Liver (tissue), 9 donors: ENCODE results near the gene UGT3A1. TPM values are rescaled to one million over a fixed set of nuclear protein-coding genes. Genes with fewer than 3 reads are reported as not detected.

Experiments
- DNase-seq: peaks from one replicate; pipeline ENCODE4 v3.0.0-alpha.2; 2017; ENCODE audit warnings: low spot score
- H3K27ac ChIP-seq, 2 donors: one replicate each; pipeline ENCODE4 v1.7.0; 2013; ENCODE audit warnings: inconsistent platforms in 2 of 2, low read length in 2 of 2, control low read depth in 1 of 2, low read depth in 1 of 2, mild to moderate bottlenecking in 1 of 2
- H3K27me3 ChIP-seq, 4 donors: one replicate each; pipeline versions ENCODE4 v1.6.1 to v1.7.0; 2013; ENCODE audit warnings: low read length in 3 of 4, inconsistent platforms in 1 of 4, mild to moderate bottlenecking in 1 of 4, moderate library complexity in 1 of 4; ENCODE audit not compliant: control insufficient read depth in 4 of 4, insufficient read depth in 4 of 4
- H3K36me3 ChIP-seq, 4 donors: one replicate each; pipeline versions ENCODE4 v1.6.1 to v1.7.0; 2013; ENCODE audit warnings: low read length in 3 of 4, mild to moderate bottlenecking in 3 of 4, low read depth in 1 of 4, moderate library complexity in 1 of 4; ENCODE audit not compliant: control insufficient read depth in 4 of 4, insufficient read depth in 3 of 4
- H3K4me1 ChIP-seq, 4 donors: one replicate each; pipeline versions ENCODE4 v1.6.1 to v1.7.0; 2013; ENCODE audit warnings: low read length in 3 of 4, mild to moderate bottlenecking in 3 of 4, moderate library complexity in 1 of 4; ENCODE audit not compliant: control insufficient read depth in 4 of 4, insufficient read depth in 4 of 4
- H3K4me3 ChIP-seq, 3 donors: one replicate each; pipeline versions ENCODE4 v1.6.1 to v1.7.0; 2013; ENCODE audit warnings: low read length in 3 of 3, control low read depth in 1 of 3, low read depth in 1 of 3, mild to moderate bottlenecking in 1 of 3
- H3K9ac ChIP-seq, 2 donors: one replicate each; pipeline ENCODE4 v1.7.0; 2013; ENCODE audit warnings: low read length in 2 of 2, mild to moderate bottlenecking in 2 of 2, moderate library complexity in 2 of 2, control low read depth in 1 of 2, low read depth in 1 of 2
- H3K9me3 ChIP-seq, 4 donors: one replicate each; pipeline versions ENCODE4 v1.6.1 to v1.7.0; 2013; ENCODE audit warnings: low read length in 3 of 4; ENCODE audit not compliant: control insufficient read depth in 4 of 4
- CTCF ChIP-seq: fragments of 150-350 bp; IDR thresholded peaks from 2 replicates; pipeline ENCODE4 v1.5.1; 2017; ENCODE audit warnings: improper control_type of control experiment, low read depth, low read length; ENCODE audit not compliant: missing input control
- EGR1 ChIP-seq, 2 donors: IDR thresholded peaks; 2 replicates each; pipeline ENCODE4 v1.6.1; 2016 to 2018; ENCODE audit warnings: antibody characterized with exemption in 2 of 2, low read depth in 2 of 2
- FOXA2 ChIP-seq: IDR thresholded peaks from 2 replicates; pipeline ENCODE4 v1.6.1; 2016; ENCODE audit warnings: antibody characterized with exemption
- HNF4G ChIP-seq: IDR thresholded peaks from 2 replicates; pipeline ENCODE4 v1.6.1; 2016; ENCODE audit warnings: antibody characterized with exemption
- NR2F2 ChIP-seq: IDR thresholded peaks from 2 replicates; pipeline ENCODE4 v1.6.1; 2016; ENCODE audit warnings: antibody characterized with exemption
- RAD21 ChIP-seq, 2 donors: IDR thresholded peaks; 2 replicates each; pipeline ENCODE4 v1.6.1; 2016; ENCODE audit warnings: antibody characterized with exemption in 2 of 2, mild to moderate bottlenecking in 2 of 2
- REST ChIP-seq: IDR thresholded peaks from 2 replicates; pipeline ENCODE4 v1.6.1; 2016; ENCODE audit warnings: antibody characterized with exemption, mild to moderate bottlenecking
- SP1 ChIP-seq: IDR thresholded peaks from 2 replicates; pipeline ENCODE4 v1.6.1; 2018; ENCODE audit warnings: antibody characterized with exemption, mild to moderate bottlenecking
- TAF1 ChIP-seq: conservative IDR thresholded peaks from 2 replicates; pipeline ENCODE4 v1.6.1; 2016; ENCODE audit warnings: antibody characterized with exemption, mild to moderate bottlenecking
- YY1 ChIP-seq: IDR thresholded peaks from 2 replicates; pipeline ENCODE4 v1.6.1; 2016; ENCODE audit warnings: antibody characterized with exemption, mild to moderate bottlenecking
- ZBTB33 ChIP-seq: IDR thresholded peaks from 2 replicates; pipeline ENCODE4 v1.6.1; 2016; ENCODE audit warnings: antibody characterized with exemption
- WGBS: extraction: QIAGEN DNeasy Blood & Tissue Kit; methylation state at CpG from one replicate; pipeline ENCODE4 v1.1.7; 2013; 5-methylcytosine and 5-hydroxymethylcytosine counted together
- polyA plus RNA-seq, 2 donors: library from polyadenylated mRNA; stranded (reverse) in 1 of 2; unstranded in 1 of 2; fragments of 200-250 nt in 1 of 2; fragments of >200 nt in 1 of 2; fragmentation: Nextera tagmentation in 1 of 2; extraction: Ambion mirVana in 1 of 2; gene quantifications; one replicate each; pipeline versions ENCODE4 v1.2.1 to v1.2.3, GENCODE V29; 2013 to 2015
- total RNA-seq, 2 donors: library from RNA; depleted of rRNA; stranded (reverse); fragments of >200 nt; gene quantifications; one replicate each; pipeline ENCODE4 v1.2.3, GENCODE V29; 2014
- TF ChIP-seq, protein P1 (sequence below): IDR thresholded peaks from 2 replicates; pipeline ENCODE4 v1.6.1; 2016; ENCODE audit warnings: antibody characterized with exemption
- donor health status: healthy.
- donor health status: healthy.
- donor health status: healthy.
- donor health status: healthy.
- donor health status: healthy.

The UGT3A1 gene
- total and polyA plus RNA-seq, 4 donors: 0.28 to 60.6 (median 21.0) TPM

DNA sequence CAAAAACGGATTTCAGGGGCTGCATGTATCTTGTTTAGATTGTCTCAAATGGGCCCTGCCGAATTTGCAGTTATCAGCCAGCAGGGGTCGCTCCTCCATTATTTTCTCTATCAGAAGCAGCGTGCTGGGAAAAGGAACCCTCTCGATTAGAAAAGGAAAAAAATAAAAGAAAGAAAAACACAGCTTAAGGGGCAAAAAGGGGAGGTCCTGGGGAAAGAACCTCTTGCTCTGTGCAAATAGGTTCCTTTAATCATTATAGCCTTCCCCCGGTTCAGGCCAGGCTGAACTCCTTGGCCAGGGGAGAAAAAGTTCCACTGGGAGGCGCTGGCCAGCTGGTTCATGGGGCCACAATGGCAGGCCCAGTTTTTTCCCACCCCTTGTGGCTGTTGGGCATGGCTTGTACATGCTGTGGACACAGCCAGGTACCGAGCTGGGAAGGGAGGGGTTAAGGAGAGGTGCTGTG lies 27.8 kb downstream of the UGT3A1 start:
- TF ChIP-seq ZBTB33 (no peak), CTCF (peak; percentile 42), RAD21 (IDR thresholded peaks at IDR 0.05) (peak; percentile 64 to 75)
- no peak overlapping the region for H3K9ac ChIP-seq
- 61% methylated on average over 8 of the region's 8 CpGs for WGBS

DNA sequence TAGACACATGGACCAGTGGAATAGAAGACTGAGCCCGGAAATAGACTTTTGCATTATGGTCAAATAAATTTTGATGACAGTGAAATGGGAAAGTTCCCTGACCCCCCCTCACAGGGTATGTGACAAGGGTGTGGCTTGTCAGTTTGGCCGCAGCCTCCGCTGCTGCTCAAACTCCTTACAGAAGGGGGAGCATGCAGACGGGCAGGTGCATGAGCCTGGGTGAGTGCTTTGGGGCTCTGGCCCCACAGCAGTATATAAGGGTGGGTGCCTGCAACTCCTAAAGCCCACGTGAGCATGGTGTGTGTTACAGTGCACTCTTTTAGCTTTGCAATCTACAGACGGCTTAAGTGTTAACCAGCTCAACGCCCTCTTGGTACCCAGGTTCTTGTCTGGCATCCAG lies 30.9 kb downstream of the UGT3A1 start:
- H3K27me3 ChIP-seq: no peaks in the 10 kb centered on the region
- H3K4me1 ChIP-seq: peaks cover 0 to 5% (median 0%) of the 10 kb centered on the region in 4 donors
- no peaks in the 10 kb centered on the region for H3K9me3 ChIP-seq
- H3K4me3 ChIP-seq: no peak overlapping the region
- no peak overlapping the region for H3K9ac ChIP-seq
- peaks cover 2 to 14% (median 11%) of the 10 kb centered on the region in 4 donors for H3K36me3 ChIP-seq
- 70% methylated on average over 7 of the region's 7 CpGs for WGBS
- TF ChIP-seq YY1 (no peak), FOXA2 (no peak), REST (no peak), EGR1 (IDR thresholded peaks at IDR 0.05; ENCODE audit: low read depth in 2 of 2) (no peak), TAF1 (no peak), SP1 (no peak), ZBTB33 (no peak), RAD21 (IDR thresholded peaks at IDR 0.05) (no peak), HNF4G (no peak), CTCF (no peak), NR2F2 (no peak)
- TF ChIP-seq, protein P1, sequence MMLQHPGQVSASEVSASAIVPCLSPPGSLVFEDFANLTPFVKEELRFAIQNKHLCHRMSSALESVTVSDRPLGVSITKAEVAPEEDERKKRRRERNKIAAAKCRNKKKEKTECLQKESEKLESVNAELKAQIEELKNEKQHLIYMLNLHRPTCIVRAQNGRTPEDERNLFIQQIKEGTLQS: no peak
- H3K27ac ChIP-seq: no peak overlapping the region
- no peak for DNase-seq

More for the DNA sequence above, 27.8 kb downstream of the UGT3A1 start:
- H3K4me1 ChIP-seq: peaks cover 0 to 5% (median 0%) of the 10 kb centered on the region in 4 donors
- H3K9me3 ChIP-seq: no peaks in the 10 kb centered on the region
- H3K36me3 ChIP-seq: peaks cover 0 to 6% (median 4%) of the 10 kb centered on the region in 4 donors
- no peak for DNase-seq
- H3K4me3 ChIP-seq: no peak overlapping the region
- H3K27me3 ChIP-seq: no peaks in the 10 kb centered on the region
- no peak overlapping the region for H3K27ac ChIP-seq
